NCI-H146 treated with DMSO at 0.1 percent for 48 hours (cell line): ENCODE data around the gene CRYL1.

ENCODE experiments used
- DNase-seq: peaks from one replicate; lab custom pipeline; 2025; ENCODE audit not compliant: unreplicated experiment; lab: John Stamatoyannopoulos, UW

The CRYL1 gene

DNA sequence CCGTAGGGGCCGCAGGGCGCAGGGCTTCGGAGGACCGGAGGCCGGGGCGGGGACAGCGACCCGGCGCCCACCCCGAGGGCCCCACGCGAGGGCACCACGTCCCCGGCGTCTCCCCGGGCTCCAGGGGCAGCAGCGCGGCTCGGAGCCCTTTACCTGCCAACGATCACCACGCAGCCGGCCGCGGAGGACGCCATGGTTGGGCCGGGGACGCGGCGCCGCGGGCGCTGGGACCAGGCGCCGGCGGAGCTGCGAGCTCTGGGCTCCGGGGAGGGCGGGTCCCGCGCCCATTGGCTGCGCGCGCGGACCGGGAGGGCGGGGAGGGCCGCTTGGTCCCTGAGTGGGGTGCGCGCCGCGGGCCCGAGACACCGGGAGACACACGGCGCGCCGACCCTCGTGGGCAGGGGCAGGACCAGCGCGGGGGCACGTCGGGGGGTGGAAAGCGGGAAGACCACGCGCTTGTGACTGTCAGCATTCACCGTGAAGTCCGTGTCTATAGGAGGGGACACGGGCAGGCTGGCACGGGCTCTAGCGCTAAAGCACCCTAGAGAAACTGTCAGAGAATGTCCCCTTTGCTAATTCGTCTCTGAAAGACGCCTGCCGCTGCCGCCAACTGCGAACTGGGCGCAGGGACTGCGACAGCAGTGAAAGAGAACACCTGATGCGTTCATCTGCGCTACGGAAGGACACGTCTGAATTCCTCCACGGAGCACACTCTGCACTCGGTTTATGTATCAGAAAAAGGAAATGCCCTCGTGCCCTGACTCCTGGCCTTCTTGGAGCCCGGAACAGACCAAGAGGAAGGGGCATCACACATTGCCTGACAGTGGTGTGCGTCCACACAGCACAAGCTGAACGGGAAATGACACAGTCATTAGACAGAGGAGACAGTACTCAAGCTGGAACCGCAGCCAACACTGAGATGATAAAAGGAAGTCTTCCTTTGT is at the start of gene CRYL1:
Gene CRYL1 (minus strand): TSS at position 257 of the 944 bp plus-strand sequence. CDS start 63 bp downstream, at position 194.
- DNase-seq = peak; percentile 75

GRCh38 chr13:20573636-20574035 is 48.0 kb upstream of the CRYL1 start:
- no peak for DNase-seq

DNA sequence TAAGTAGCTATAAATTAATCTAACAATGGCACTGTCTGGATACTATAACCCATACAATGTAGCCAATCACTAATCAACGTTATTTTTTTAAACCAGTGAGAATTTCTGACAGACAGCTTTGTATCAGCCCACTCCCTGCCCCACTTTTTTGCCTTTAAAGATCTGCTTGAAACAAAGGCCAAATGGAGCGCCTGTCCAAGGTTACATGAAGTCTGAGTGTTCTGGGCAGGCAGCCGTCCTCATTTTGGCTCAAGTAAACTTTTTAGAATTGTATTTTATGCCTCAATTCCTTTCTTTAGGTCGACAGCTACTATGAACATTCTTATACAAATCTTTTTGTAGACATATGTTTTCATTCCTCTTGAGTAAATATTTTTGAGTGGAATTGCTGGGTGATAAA is 47.5 kb upstream of the CRYL1 start:
- no peak for DNase-seq

GRCh38 chr13:20571676-20572075 is 46.0 kb upstream of the CRYL1 start:
- no peak for DNase-seq

- DNase-seq = no peak
Measured at GRCh38 chr13:20570517-20570916, 44.9 kb upstream of the CRYL1 start.

- DNase-seq = no peak
Measured at GRCh38 chr13:20567881-20568528, 42.3 kb upstream of the CRYL1 start.

- peak; percentile 85 for DNase-seq
Measured at GRCh38 chr13:20566898-20567874, 41.5 kb upstream of the CRYL1 start, which contains the start of gene IFT88. TSS of gene IFT88 (plus strand) at chr13:20567157. CDS start at chr13:20574386, 7,229 bp downstream.

GRCh38 chr13:20566468-20566897 is 40.8 kb upstream of the CRYL1 start:
- DNase-seq = peak; percentile 73

DNA sequence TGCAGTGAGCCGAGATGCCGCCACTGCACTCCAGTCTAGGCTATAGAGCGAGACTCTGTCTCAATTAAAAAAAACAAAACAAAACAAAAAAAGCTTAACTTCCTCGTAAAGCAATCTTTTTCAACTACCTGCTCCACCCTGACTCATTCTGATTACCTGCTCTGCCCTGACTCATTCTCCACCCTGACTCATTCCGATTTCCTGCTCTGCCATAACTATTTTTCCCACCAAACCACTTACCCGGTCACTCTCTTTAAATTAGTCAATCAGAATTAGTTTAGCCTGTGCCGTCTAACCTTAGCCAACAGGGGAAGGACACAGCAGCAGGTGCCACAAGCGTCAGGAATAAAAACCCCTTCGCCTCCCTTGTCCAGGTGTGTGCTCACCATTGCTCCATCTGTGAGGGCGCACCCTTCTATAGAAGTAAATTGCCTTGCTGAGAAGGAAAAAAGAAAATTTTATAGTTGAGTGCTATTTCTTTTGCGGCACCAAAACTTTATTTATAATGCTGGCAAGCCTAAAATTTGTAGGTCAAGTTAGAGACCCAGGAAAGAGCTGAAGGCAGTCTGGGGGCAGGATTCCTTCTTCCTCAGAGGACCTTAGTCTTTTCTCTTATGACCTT is 39.6 kb upstream of the CRYL1 start:
- DNase-seq = no peak

DNA sequence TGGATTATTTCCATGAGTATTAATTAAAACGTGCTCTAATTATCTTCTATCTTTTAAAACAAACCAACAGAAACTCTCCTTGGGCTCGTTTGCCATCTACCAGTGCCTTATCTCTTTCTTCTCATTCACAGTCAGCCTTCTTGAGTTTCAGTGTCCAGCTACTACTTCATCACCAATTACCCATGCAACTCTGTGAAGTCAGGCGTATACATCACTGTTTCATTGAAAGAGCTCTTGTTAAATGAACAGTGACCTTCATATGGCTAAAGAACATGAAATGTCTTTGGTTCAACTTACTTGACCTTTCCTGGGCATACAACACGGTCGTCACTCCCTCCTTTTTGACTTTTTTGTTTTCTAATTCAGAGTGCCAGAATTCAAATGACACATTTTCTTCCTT is 36.1 kb upstream of the CRYL1 start:
- no peak for DNase-seq

DNA sequence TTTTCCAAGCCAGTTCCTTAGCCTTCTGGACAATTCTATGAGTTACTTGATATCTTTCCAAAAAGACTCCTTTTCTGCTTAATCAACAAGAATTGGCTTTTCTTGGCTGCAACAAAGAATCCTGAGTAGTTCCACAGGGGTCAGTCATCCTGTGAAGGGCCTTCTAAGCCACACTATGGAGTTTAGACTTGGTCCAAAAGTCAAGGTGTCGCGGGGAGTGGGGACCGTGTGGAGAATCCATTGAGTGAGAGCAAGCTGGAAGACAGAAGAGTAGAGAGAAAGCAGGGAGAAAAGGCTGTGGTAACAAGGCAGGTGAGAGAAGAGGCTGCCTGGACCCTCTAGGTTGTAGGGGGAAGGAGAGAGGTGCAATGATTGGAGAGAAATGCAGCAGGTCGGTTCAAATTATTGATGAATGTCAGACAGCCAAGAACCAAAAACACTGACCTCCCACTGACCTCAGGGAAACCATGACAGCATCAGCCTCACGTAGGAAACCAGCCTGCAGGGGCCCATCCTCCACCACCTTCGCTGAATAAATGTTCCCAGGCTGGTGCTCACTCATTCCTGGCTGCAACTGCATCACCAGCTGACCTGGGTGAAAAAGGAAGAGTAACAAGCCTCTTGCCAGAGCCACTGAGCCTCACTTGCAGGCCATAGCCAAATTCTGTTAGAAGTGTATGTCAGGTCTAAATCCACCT is 34.2 kb upstream of the CRYL1 start:
- DNase-seq = no peak

GRCh38 chr13:20558982-20559381 is 33.3 kb upstream of the CRYL1 start:
- no peak for DNase-seq

DNA sequence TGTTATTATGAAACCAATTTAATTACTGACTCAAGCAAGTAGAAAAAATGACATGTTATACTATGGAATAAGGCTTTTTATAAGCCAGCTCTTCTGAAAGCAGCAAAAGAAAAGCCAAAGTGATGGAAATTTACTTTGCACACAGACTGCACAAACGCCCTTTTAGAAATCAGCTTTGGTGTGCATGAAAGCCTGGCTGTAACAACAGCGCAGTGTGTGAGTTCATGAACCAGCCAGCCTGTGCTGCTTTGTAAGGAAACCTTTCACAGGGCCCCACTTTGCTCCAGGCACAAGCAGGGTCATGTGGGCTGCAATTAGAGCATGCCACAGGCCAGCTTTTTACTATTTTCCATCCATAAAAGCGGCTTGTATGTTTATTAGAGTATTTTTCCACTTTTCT is 27.7 kb upstream of the CRYL1 start:
- no peak for DNase-seq

- no peak for DNase-seq
Measured at GRCh38 chr13:20550799-20551198, 25.1 kb upstream of the CRYL1 start.

GRCh38 chr13:20547479-20547908 is 21.8 kb upstream of the CRYL1 start:
- DNase-seq = no peak

DNA sequence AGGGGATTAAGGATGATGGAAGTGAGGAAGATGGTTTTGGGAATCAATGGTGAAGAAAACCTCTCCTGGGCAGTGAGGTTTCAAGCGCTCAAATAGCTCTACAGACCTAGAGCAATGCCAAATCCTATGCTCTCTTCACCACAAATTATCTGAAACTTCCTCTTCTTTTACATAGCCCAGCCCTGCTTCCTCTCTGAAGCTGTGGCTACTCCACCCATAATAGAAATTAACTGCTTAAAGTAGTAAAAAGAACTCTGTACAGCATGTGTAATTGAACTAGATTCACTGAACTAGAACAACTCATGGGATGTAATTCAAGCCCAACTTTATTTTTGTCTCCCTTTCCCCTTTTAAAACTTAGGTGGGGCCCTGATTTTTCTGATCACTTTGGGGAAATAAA is 20.9 kb upstream of the CRYL1 start:
- no peak for DNase-seq

DNA sequence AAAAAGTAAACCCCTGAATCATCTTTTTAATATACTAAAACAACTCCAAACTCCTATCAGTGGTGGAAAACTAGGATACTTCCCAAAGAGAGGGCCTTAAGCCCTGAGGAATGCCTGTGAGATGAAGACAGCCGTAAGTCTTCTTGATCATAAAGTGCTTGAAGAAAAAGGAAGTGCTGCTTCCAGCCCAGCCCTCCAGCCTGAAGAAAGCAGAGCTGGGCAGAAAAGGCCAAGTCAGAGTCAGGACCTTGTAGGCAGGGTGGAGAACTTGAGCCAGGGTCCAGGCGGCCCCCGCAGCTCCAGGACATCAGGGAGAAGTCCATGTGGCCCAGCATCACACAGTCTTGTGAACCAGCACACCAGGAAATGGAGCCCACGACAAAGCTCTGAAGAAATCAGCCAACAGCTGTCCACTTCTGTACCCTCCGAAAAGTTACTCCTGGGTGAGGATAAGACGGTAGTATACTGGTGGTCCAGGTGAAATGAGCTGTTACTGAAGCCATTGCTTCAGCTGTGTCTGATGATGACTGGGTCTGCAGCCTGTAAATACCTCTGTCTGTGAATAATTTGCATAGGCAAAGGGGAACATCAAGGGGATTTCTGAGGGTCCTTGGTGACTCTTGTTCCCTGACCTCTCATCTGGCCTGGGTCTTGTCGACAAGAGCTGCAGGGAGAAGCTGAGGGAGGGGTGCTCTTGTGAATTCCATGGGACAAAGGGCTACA is 18.7 kb upstream of the CRYL1 start:
- DNase-seq = no peak

GRCh38 chr13:20536992-20537391 is 11.3 kb upstream of the CRYL1 start:
- no peak for DNase-seq

- DNase-seq = no peak
Measured at GRCh38 chr13:20534038-20534608, 8.5 kb upstream of the CRYL1 start.
